ENCODE results near the gene NCOA1. TPM values are rescaled to one million over a fixed set of nuclear protein-coding genes. Genes with fewer than 3 reads are reported as not detected.

Gene NCOA1
- total RNA-seq, 2 experiments from 2014 or later: 23.6 to 24.7 TPM

- DNase-seq: no peak
- POLR2A ChIA-PET: no interaction called here
- Mint-ChIP-seq H3K27ac (no peak overlapping the region), H3K27me3 (no peaks in the 10 kb centered on the region), H3K36me3 (peaks cover 6% of the 10 kb centered on the region), H3K4me1 (peaks cover 4% of the 10 kb centered on the region), H3K9me3 (peaks cover 3% of the 10 kb centered on the region), H3K4me3 (no peak overlapping the region)
- no peak for ATAC-seq (ENCODE audit: low read depth)
Observed at GRCh38 chr2:24501813-24502212, 10.8 kb downstream of the NCOA1 start.

- no peak overlapping the region for H3K4me3 Mint-ChIP-seq
- H3K36me3 Mint-ChIP-seq: peaks cover 4% of the 10 kb centered on the region
- POLR2A ChIA-PET: no interaction called here
- H3K27ac Mint-ChIP-seq: no peak overlapping the region
- ATAC-seq (ENCODE audit: low read depth) (no peak), DNase-seq (no peak)
- peaks cover 7% of the 10 kb centered on the region for H3K4me1 Mint-ChIP-seq
- H3K9me3 Mint-ChIP-seq: peaks cover 3% of the 10 kb centered on the region
- no peaks in the 10 kb centered on the region for H3K27me3 Mint-ChIP-seq
Observed at GRCh38 chr2:24505534-24506275, 14.7 kb downstream of the NCOA1 start.

DNA sequence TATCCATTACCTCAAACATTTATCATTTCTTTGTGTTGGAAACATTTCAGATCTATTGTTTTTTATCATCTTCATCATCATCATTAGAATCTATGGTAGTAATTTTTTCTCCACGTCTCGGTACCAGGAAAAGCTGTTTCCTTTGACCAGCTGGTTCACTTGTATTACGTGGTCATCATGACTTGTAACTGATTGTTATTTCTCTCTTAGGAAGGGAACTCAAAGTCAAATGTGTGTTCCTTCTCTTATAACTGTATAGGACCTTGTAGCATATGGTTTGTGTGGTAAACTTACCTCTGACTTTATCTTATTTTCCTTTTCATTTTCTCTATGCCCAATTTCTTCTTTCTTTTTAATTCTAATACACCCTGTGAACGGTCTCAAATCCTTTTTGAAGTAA, 16.5 kb downstream of the NCOA1 start:
- no peak overlapping the region for H3K27ac Mint-ChIP-seq
- H3K36me3 Mint-ChIP-seq: peaks cover 6% of the 10 kb centered on the region
- H3K27me3 Mint-ChIP-seq: no peaks in the 10 kb centered on the region
- no peak overlapping the region for H3K4me3 Mint-ChIP-seq
- peaks cover 10% of the 10 kb centered on the region for H3K4me1 Mint-ChIP-seq
- ATAC-seq (ENCODE audit: low read depth) (no peak), DNase-seq (no peak)
- POLR2A ChIA-PET: no interaction called here
- peaks cover 3% of the 10 kb centered on the region for H3K9me3 Mint-ChIP-seq

- peaks cover 9% of the 10 kb centered on the region for H3K4me1 Mint-ChIP-seq
- H3K36me3 Mint-ChIP-seq: peaks cover 6% of the 10 kb centered on the region
- POLR2A ChIA-PET: no interaction called here
- no peak overlapping the region for H3K27ac Mint-ChIP-seq
- H3K9me3 Mint-ChIP-seq: peaks cover 3% of the 10 kb centered on the region
- DNase-seq: no peak
- no peak for ATAC-seq (ENCODE audit: low read depth)
- H3K4me3 Mint-ChIP-seq: no peak overlapping the region
- H3K27me3 Mint-ChIP-seq: no peaks in the 10 kb centered on the region
Observed at GRCh38 chr2:24508878-24509277, 17.8 kb downstream of the NCOA1 start.

GRCh38 chr2:24509425-24509824, 18.4 kb downstream of the NCOA1 start:
- Mint-ChIP-seq H3K27me3 (no peaks in the 10 kb centered on the region), H3K36me3 (peaks cover 6% of the 10 kb centered on the region), H3K4me3 (no peak overlapping the region), H3K27ac (no peak overlapping the region), H3K4me1 (peaks cover 9% of the 10 kb centered on the region), H3K9me3 (peaks cover 3% of the 10 kb centered on the region)
- no peak for DNase-seq
- POLR2A ChIA-PET: no interaction called here
- ATAC-seq (ENCODE audit: low read depth): no peak

GRCh38 chr2:24509840-24510239, 18.8 kb downstream of the NCOA1 start:
- ATAC-seq (ENCODE audit: low read depth) (no peak), DNase-seq (no peak)
- POLR2A ChIA-PET: no interaction called here
- Mint-ChIP-seq H3K36me3 (peaks cover 6% of the 10 kb centered on the region), H3K4me1 (peaks cover 9% of the 10 kb centered on the region), H3K4me3 (no peak overlapping the region), H3K27me3 (no peaks in the 10 kb centered on the region), H3K27ac (no peak overlapping the region), H3K9me3 (peaks cover 3% of the 10 kb centered on the region)

DNA sequence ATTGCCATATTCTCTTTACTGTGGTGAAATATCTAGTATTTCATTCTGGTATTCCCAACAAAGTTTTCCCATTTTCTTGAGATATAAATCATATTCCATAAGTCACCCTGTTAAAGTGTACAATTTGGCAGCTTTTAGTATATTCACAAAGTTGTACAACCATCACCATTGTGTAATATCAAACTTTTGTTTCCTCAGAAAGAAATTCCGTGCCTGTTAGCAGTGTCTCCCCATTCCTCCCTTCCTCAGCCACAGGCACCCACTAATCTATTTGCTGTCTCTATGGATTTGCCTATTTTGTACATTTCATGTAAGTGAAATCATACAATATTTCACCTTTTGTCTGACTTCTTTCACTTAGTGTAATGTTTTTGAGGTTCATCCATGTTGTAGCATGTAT, 19.7 kb downstream of the NCOA1 start:
- no peaks in the 10 kb centered on the region for H3K27me3 Mint-ChIP-seq
- H3K27ac Mint-ChIP-seq: no peak overlapping the region
- H3K9me3 Mint-ChIP-seq: no peaks in the 10 kb centered on the region
- POLR2A ChIA-PET: no interaction called here
- peaks cover 3% of the 10 kb centered on the region for H3K36me3 Mint-ChIP-seq
- no peak overlapping the region for H3K4me3 Mint-ChIP-seq
- peaks cover 9% of the 10 kb centered on the region for H3K4me1 Mint-ChIP-seq
- ATAC-seq (ENCODE audit: low read depth): no peak
- DNase-seq: no peak

DNA sequence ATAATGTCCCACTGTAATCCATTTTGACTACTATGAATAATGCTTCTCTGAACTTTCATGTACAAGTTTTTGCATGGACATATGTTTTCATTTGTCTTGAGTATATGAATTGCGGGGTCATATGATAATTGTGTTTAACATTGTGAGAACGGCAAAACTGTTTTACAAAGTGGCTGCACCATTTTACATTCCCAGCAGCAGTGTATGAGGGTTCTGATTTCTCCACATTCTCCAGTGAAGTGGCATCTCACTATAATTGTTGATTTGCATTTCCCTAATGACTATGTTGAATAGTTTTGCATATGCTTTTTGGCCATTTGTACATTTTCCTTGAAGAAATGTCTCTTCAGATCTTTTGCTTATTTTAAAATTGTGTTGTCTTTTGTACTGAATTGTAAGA, 20.1 kb downstream of the NCOA1 start:
- Mint-ChIP-seq H3K27ac (no peak overlapping the region), H3K4me3 (no peak overlapping the region), H3K4me1 (peaks cover 9% of the 10 kb centered on the region), H3K36me3 (peaks cover 3% of the 10 kb centered on the region), H3K27me3 (no peaks in the 10 kb centered on the region), H3K9me3 (no peaks in the 10 kb centered on the region)
- ATAC-seq (ENCODE audit: low read depth): no peak
- no peak for DNase-seq
- POLR2A ChIA-PET: no interaction called here

- Mint-ChIP-seq H3K9me3 (no peaks in the 10 kb centered on the region), H3K36me3 (peaks cover 3% of the 10 kb centered on the region), H3K27me3 (no peaks in the 10 kb centered on the region), H3K4me3 (no peak overlapping the region), H3K27ac (no peak overlapping the region), H3K4me1 (peaks cover 9% of the 10 kb centered on the region)
- POLR2A ChIA-PET: no interaction called here
- ATAC-seq (ENCODE audit: low read depth): no peak
- no peak for DNase-seq
Observed at GRCh38 chr2:24511894-24512293, 20.8 kb downstream of the NCOA1 start.

GRCh38 chr2:24512404-24512803, 21.4 kb downstream of the NCOA1 start:
- peaks cover 10% of the 10 kb centered on the region for H3K4me1 Mint-ChIP-seq
- H3K4me3 Mint-ChIP-seq: no peak overlapping the region
- POLR2A ChIA-PET: no interaction called here
- no peak for DNase-seq
- ATAC-seq (ENCODE audit: low read depth): no peak
- H3K27ac Mint-ChIP-seq: no peak overlapping the region
- no peaks in the 10 kb centered on the region for H3K9me3 Mint-ChIP-seq
- H3K36me3 Mint-ChIP-seq: peaks cover 3% of the 10 kb centered on the region
- no peaks in the 10 kb centered on the region for H3K27me3 Mint-ChIP-seq

DNA sequence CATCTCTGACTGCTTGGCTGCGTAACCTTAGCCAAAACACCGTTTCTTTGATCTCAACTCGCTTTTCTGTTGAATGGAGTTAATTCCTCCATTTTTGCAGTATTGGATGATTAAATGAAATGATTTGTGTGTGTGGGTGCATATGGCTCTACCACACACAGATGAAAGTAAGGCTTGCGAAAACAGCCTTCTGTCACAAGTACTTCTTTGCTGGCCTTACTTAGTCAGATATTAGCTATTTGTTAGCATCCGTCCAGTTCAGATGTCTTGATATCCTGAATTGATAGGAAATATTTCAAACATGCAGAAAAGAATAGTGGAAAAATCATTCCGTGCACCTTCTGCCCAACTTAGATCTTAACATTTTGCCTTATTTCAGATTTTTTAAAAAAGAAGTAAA, 21.8 kb downstream of the NCOA1 start:
- H3K27me3 Mint-ChIP-seq: no peaks in the 10 kb centered on the region
- ATAC-seq (ENCODE audit: low read depth): no peak
- POLR2A ChIA-PET: no interaction called here
- peaks cover 8% of the 10 kb centered on the region for H3K4me1 Mint-ChIP-seq
- H3K36me3 Mint-ChIP-seq: peaks cover 3% of the 10 kb centered on the region
- no peak overlapping the region for H3K27ac Mint-ChIP-seq
- no peak for DNase-seq
- no peaks in the 10 kb centered on the region for H3K9me3 Mint-ChIP-seq
- no peak overlapping the region for H3K4me3 Mint-ChIP-seq

DNA sequence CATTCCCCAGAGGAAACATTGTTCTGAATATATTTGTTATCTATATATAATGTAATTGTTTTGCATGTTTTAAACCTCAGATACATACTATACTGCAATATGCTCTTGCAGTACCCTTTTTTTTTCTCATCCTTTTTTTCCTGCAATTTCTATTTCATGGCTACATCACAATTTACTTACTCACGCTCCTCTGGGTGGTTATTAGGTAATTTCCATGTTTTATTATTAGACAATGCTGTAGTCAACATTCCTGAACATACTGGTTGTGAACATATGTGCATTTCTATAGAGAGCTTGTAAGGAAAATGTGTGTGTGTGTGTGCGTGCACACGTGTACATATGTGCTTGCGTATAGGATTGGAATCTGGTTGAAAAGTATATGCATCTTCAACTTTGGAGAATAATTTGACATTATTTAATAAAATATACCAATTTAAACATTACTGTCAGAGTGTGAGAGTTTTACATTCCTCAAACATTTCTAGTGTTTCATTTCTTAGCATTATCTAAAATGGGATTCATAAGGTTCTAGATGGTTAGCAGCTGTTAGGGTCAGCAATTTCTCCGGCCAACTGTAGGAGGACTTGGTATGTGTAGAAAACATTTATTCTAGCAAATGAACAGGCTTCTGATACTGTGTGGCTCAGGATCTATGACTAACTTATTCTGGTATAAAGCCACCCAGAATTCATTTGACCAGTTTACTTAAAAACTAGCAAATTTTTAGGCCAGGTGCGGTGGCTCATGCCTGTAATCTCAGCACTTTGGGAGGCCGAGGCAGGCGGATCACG, 22.4 kb downstream of the NCOA1 start:
- Mint-ChIP-seq H3K27ac (no peak overlapping the region), H3K27me3 (no peaks in the 10 kb centered on the region), H3K9me3 (no peaks in the 10 kb centered on the region), H3K4me3 (no peak overlapping the region), H3K4me1 (peaks cover 8% of the 10 kb centered on the region), H3K36me3 (peaks cover 3% of the 10 kb centered on the region)
- ATAC-seq (ENCODE audit: low read depth): no peak
- POLR2A ChIA-PET: no interaction called here
- no peak for DNase-seq

DNA sequence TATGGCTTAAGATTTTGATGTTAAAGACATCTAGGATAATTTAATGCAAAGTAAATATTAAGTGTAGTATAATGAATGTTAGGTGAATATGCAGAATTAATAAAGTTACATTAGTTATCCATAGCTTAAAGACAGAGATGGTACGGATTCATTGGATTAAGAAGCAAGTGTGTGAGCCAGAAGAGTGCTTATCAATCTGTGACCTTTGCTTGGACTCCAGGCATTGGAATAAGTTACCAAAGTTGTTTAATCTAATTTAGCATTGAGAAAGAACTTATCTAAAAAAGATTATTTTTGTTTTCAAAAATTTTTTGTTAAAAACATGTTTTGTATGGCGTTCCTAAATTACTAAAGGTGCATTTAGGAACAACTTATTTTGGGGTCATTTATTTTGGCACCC, 23.8 kb downstream of the NCOA1 start:
- no peak overlapping the region for H3K27ac Mint-ChIP-seq
- H3K27me3 Mint-ChIP-seq: no peaks in the 10 kb centered on the region
- DNase-seq: no peak
- no peak for ATAC-seq (ENCODE audit: low read depth)
- no peaks in the 10 kb centered on the region for H3K9me3 Mint-ChIP-seq
- H3K4me3 Mint-ChIP-seq: no peak overlapping the region
- POLR2A ChIA-PET: interaction anchor here (0.6 kb wide), 1 partner anchor 111 kb away, joined by 4 read pairs; no protein-coding TSS in a partner anchor
- peaks cover 4% of the 10 kb centered on the region for H3K4me1 Mint-ChIP-seq
- H3K36me3 Mint-ChIP-seq: peaks cover 5% of the 10 kb centered on the region

- POLR2A ChIA-PET: interaction anchor here (1.4 kb wide), 1 partner anchor 24 kb away, joined by 4 read pairs; the partner anchor contains the start of gene NCOA1
- Mint-ChIP-seq H3K27ac (no peak overlapping the region), H3K4me3 (no peak overlapping the region), H3K27me3 (no peaks in the 10 kb centered on the region), H3K9me3 (no peaks in the 10 kb centered on the region), H3K36me3 (peaks cover 5% of the 10 kb centered on the region), H3K4me1 (peaks cover 4% of the 10 kb centered on the region)
- ATAC-seq (ENCODE audit: low read depth) (no peak), DNase-seq (no peak)
Observed at GRCh38 chr2:24515335-24515734, 24.3 kb downstream of the NCOA1 start.

All from activated naive CD8-positive, alpha-beta T cell treated with anti-CD3 and anti-CD28 coated beads, Interleukin-2, amount 10 ng/mL, durations not matched to agents 7 days and 5 days (primary cell).